Heart right ventricle (tissue), 16 donors: ENCODE data around the gene NPM3. TPM values are rescaled to one million over a fixed set of nuclear protein-coding genes. Genes with fewer than 3 reads are reported as not detected.

Experiments
- ATAC-seq, 8 donors: fragments of 200-7000 bp; cut with Tn5 transposase; one replicate each; pipeline ENCODE4 v1.9.1; 2020; ENCODE audit warnings: mild to moderate bottlenecking in 8 of 8, moderate library complexity in 8 of 8, moderate number of reproducible peaks in 1 of 8
- DNase-seq, 2 donors: peaks; one replicate each; pipeline ENCODE4 v3.0.0-alpha.2; 2020
- H3K27ac ChIP-seq, 10 donors: fragments of 200-600 bp; sonication (generic) in 2 of 10; one replicate each; pipeline versions ENCODE4 v1.5.0 to v1.8.0; 2020 to 2022; ENCODE audit warnings: mild to moderate bottlenecking in 3 of 10
- H3K27me3 ChIP-seq, 7 donors: fragments of 200-600 bp; one replicate each; pipeline ENCODE4 v1.8.0; 2021 to 2022; ENCODE audit warnings: mild to moderate bottlenecking in 2 of 7
- H3K36me3 ChIP-seq, 9 donors: fragments of 200-600 bp; sonication (generic) in 1 of 9; one replicate each; pipeline versions ENCODE4 v1.5.0 to v1.8.0; 2020 to 2022; ENCODE audit warnings: mild to moderate bottlenecking in 2 of 9
- H3K4me1 ChIP-seq, 9 donors: fragments of 200-600 bp; sonication (generic) in 1 of 9; one replicate each; pipeline versions ENCODE4 v1.5.0 to v1.8.0; 2020 to 2022; ENCODE audit warnings: mild to moderate bottlenecking in 4 of 9
- H3K4me3 ChIP-seq, 10 donors: fragments of 200-600 bp; sonication (generic) in 2 of 10; one replicate each; pipeline versions ENCODE4 v1.5.0 to v1.8.0; 2020 to 2022; ENCODE audit warnings: mild to moderate bottlenecking in 7 of 10, moderate library complexity in 2 of 10
- H3K9me3 ChIP-seq, 11 donors: fragments of 200-600 bp in 10 of 11; sonication (generic) in 2 of 11; one replicate each; pipeline versions ENCODE4 v1.5.0 to v1.8.0; 2013 to 2022; ENCODE audit warnings: mild to moderate bottlenecking in 2 of 11, control low read depth in 1 of 11, moderate library complexity in 1 of 11
- WGBS, 2 donors: extraction: QIAGEN DNeasy Blood & Tissue Kit; methylation state at CpG; one replicate each; pipeline ENCODE4 v1.1.7; 2013; ENCODE audit warnings: inconsistent platforms in 1 of 2; 5-methylcytosine and 5-hydroxymethylcytosine counted together
- intact Hi-C, 10 donors: fragments of 100-400 bp; cut with DNase I; formaldehyde crosslinking; loops; one replicate each; pipeline versions ENCODE4 v1.11.1 to v1.14.2; 2022
- polyA plus RNA-seq, 2 donors: library from polyadenylated mRNA; stranded (reverse); fragments of 200-250 nt; gene quantifications; one replicate each; pipeline ENCODE4 v1.2.3, GENCODE V29; 2013
- total RNA-seq, 10 donors: library from RNA; stranded (reverse); fragmentation: NEBNext Ultra II Directional in 3 of 10; extraction: Animal tissue kit (Norgen Biotek cat#: 25700) in 3 of 10; gene quantifications; one replicate each; pipeline versions ENCODE4 v1.2.1 to v1.2.4, GENCODE V29; 2021 to 2023
- TF ChIP-seq, protein P1 (sequence below), 9 donors: fragments of 200-600 bp; sonication (generic) in 2 of 9; IDR thresholded peaks; one replicate each; pipeline versions ENCODE4 v1.5.0 to v1.8.0; 2021 to 2022; ENCODE audit warnings: antibody characterized with exemption in 9 of 9, mild to moderate bottlenecking in 5 of 9, moderate library complexity in 1 of 9
- donor health status: Arrhythmogenic right ventricular cardiomyopathy.
- donor health status: ischemic (EF 13 %, LVEDD 7.1; RV severe dilation, severe dysfunction).
- donor health status: healthy with polysubstance abuse.
- donor health status: DM: no; HTN: yes; CAD: no.
- donor health status: DM: no; HTN: no; CAD: no.
- donor health status: ischemic (EF 25% LVEDD 6.9; RV normal size, moderate dysfunction).
- donor health status: ischemic (EF 25% LVEDD 5.7; RV mildly dilated, moderate dysfunction).
- donor health status: healthy.
- donor health status: DM: yes; HTN: yes; CAD: no.
- donor health status: Ischemic cardiomyopathy.
- donor health status: ischemic (EF 35%, LVEDD 5.7; RV mildly dilated, moderate dysfunction).
- donor health status: nonischemic (EF 11% LVEDD 7.7; RV severe dilation, severe dysfunction).
- donor health status: DM: yes; HTN: yes; CAD: no.
- donor health status: PGD.
- donor health status: ischemic (EF 29% LVEDD 5.4; RV normal size, mild dysfunction).
- donor health status: nonischemic (EF 23%, LVEDD 6.1; RV moderate dilation, normal function).

Gene NPM3
- total and polyA plus RNA-seq, 12 donors: 4.9 to 23.3 (median 7.0) TPM

GRCh38 chr10:101827919-101828600 is 44.8 kb upstream of the NPM3 start:
- 91 to 95% methylated on average over 10 of the region's 10 CpGs for WGBS, 2 donors
- TF ChIP-seq, protein P1, sequence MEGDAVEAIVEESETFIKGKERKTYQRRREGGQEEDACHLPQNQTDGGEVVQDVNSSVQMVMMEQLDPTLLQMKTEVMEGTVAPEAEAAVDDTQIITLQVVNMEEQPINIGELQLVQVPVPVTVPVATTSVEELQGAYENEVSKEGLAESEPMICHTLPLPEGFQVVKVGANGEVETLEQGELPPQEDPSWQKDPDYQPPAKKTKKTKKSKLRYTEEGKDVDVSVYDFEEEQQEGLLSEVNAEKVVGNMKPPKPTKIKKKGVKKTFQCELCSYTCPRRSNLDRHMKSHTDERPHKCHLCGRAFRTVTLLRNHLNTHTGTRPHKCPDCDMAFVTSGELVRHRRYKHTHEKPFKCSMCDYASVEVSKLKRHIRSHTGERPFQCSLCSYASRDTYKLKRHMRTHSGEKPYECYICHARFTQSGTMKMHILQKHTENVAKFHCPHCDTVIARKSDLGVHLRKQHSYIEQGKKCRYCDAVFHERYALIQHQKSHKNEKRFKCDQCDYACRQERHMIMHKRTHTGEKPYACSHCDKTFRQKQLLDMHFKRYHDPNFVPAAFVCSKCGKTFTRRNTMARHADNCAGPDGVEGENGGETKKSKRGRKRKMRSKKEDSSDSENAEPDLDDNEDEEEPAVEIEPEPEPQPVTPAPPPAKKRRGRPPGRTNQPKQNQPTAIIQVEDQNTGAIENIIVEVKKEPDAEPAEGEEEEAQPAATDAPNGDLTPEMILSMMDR (IDR thresholded peaks at IDR 0.05): no peak
- no peak for ATAC-seq

GRCh38 chr10:101826852-101827434 is 43.7 kb upstream of the NPM3 start:
- TF ChIP-seq, protein P1 (IDR thresholded peaks at IDR 0.05): no peak
- ATAC-seq (no peak), DNase-seq (no peak)
- WGBS, 2 donors: 92 to 96% methylated on average over 5 of the region's 5 CpGs
- H3K27me3 ChIP-seq: no peaks in the 10 kb centered on the region
- H3K9me3 ChIP-seq: no peaks in the 10 kb centered on the region
- H3K4me3 ChIP-seq: no peak overlapping the region
- H3K36me3 ChIP-seq: peaks cover 0 to 22% (median 0%) of the 10 kb centered on the region in 9 donors
- H3K4me1 ChIP-seq: peaks cover 2 to 27% (median 19%) of the 10 kb centered on the region in 9 donors
- intact Hi-C loops: no loop called here
- no peak overlapping the region for H3K27ac ChIP-seq

More at GRCh38 chr10:101827919-101828600, 44.8 kb upstream of the NPM3 start:
- intact Hi-C loops: no loop called here
- Histone ChIP-seq H3K36me3 (peaks cover 0 to 22% (median 0%) of the 10 kb centered on the region in 9 donors), H3K4me1 (peaks cover 2 to 28% (median 23%) of the 10 kb centered on the region in 9 donors), H3K9me3 (no peaks in the 10 kb centered on the region), H3K27ac (no peak overlapping the region), H3K4me3 (no peak overlapping the region), H3K27me3 (no peaks in the 10 kb centered on the region)
- DNase-seq: no peak

- no peak for ATAC-seq
- intact Hi-C loops: no loop called here
- DNase-seq: no peak
- H3K36me3 ChIP-seq: peaks cover 0 to 22% (median 0%) of the 10 kb centered on the region in 9 donors
- no peak overlapping the region for H3K4me3 ChIP-seq
- TF ChIP-seq, protein P1 (IDR thresholded peaks at IDR 0.05): no peak
- no peak overlapping the region for H3K27ac ChIP-seq
- no peaks in the 10 kb centered on the region for H3K9me3 ChIP-seq
- H3K4me1 ChIP-seq: peaks cover 0 to 7% (median under 1%) of the 10 kb centered on the region in 9 donors
- no peaks in the 10 kb centered on the region for H3K27me3 ChIP-seq
- WGBS, 2 donors: 68 to 93% methylated on average over 2 of the region's 2 CpGs
These were observed 41.5 kb upstream of the NPM3 start for GRCh38 chr10:101824736-101825135.

- ATAC-seq: peak in 6 of 8 donors; percentile 1 to 16 (median 8)
- WGBS, 2 donors: 18 to 31% methylated on average over 14 of the region's 14 CpGs
These were observed 35.8 kb upstream of the NPM3 start for GRCh38 chr10:101818872-101819633.

More at GRCh38 chr10:101818872-101819633, 35.8 kb upstream of the NPM3 start:
- Histone ChIP-seq H3K27ac (peak overlapping the region; percentile 92 to 98 (median 96)), H3K4me1 (peaks cover 3 to 37% (median 27%) of the 10 kb centered on the region in 9 donors), H3K9me3 (no peaks in the 10 kb centered on the region), H3K27me3 (no peaks in the 10 kb centered on the region), H3K36me3 (peaks cover 0 to 2% (median 0%) of the 10 kb centered on the region in 9 donors), H3K4me3 (peak overlapping the region; percentile 82 to 100 (median 96))
- TF ChIP-seq, protein P1 (IDR thresholded peaks at IDR 0.05): no peak
- intact Hi-C loops: loop anchor here in 1 of 10 donors (5.0 kb wide), 1 partner anchor 37 kb away; the partner anchor contains the start of gene NPM3
- no peak for DNase-seq
